ENCODE data around the gene PPP2R2D. TPM values are rescaled to one million over a fixed set of nuclear protein-coding genes. Genes with fewer than 3 reads are reported as not detected.

PPP2R2D gene
- total RNA-seq, 1 experiment from 2014 or later = 57.5 TPM

- in situ Hi-C loops (cut with HindIII; ENCODE audit: low sequenced_read_pairs) = no loop called here
- DNase-seq (ENCODE audit: low spot score) = peak; percentile 35
Observed at GRCh38 chr10:132001238-132001972, 100.6 kb downstream of the PPP2R2D start.

- no peak for DNase-seq (ENCODE audit: low spot score)
- in situ Hi-C loops (cut with HindIII; ENCODE audit: low sequenced_read_pairs) = no loop called here
Observed at GRCh38 chr10:132002004-132002403, 101.2 kb downstream of the PPP2R2D start.

- in situ Hi-C loops (cut with HindIII; ENCODE audit: low sequenced_read_pairs) = no loop called here
Observed at GRCh38 chr10:132003282-132003924, 102.6 kb downstream of the PPP2R2D start.

GRCh38 chr10:132004052-132004451 is 103.2 kb downstream of the PPP2R2D start:
- in situ Hi-C loops (cut with HindIII; ENCODE audit: low sequenced_read_pairs) = no loop called here
- DNase-seq (ENCODE audit: low spot score) = no peak

More at GRCh38 chr10:132003282-132003924, 102.6 kb downstream of the PPP2R2D start:
- no peak for DNase-seq (ENCODE audit: low spot score)

- no peak for DNase-seq (ENCODE audit: low spot score)
- in situ Hi-C loops (cut with HindIII; ENCODE audit: low sequenced_read_pairs) = no loop called here
Observed at GRCh38 chr10:132005147-132005546, 104.3 kb downstream of the PPP2R2D start.

GRCh38 chr10:132006966-132007365 is 106.2 kb downstream of the PPP2R2D start:
- DNase-seq (ENCODE audit: low spot score) = no peak
- in situ Hi-C loops (cut with HindIII; ENCODE audit: low sequenced_read_pairs) = no loop called here

GRCh38 chr10:132007681-132008080 is 106.9 kb downstream of the PPP2R2D start:
- no peak for DNase-seq (ENCODE audit: low spot score)
- in situ Hi-C loops (cut with HindIII; ENCODE audit: low sequenced_read_pairs) = no loop called here

Other genes starting within 250 kb of the PPP2R2D start
- gene BNIP3, start 80.9 kb downstream of the PPP2R2D start, total RNA-seq (2014; rRNA removed; shearing (Covaris generic)) = 81.6 and 96.5 TPM in 2 replicates
- gene JAKMIP3, start 164.9 kb downstream of the PPP2R2D start, total RNA-seq (2014; rRNA removed; shearing (Covaris generic)) = 0.27 TPM in 1 of 2 replicates, not detected in the other